Epithelial cell of esophagus (primary cell): Measurements from ENCODE around the gene NFX1.

Experiments used
- DNase-seq: peaks from one replicate; pipeline ENCODE4 v3.0.0; 2010; ENCODE audit warnings: low read depth
- H3K4me3 ChIP-seq: 2 replicates; pipeline ENCODE4 v1.5.1; 2011; ENCODE audit warnings: mild to moderate bottlenecking, low read length, control low read depth
- CTCF ChIP-seq: IDR thresholded peaks from 2 replicates; pipeline ENCODE4 v1.5.1; 2011; ENCODE audit warnings: low read depth, mild to moderate bottlenecking, low read length, control low read depth, inconsistent platforms; ENCODE audit not compliant: insufficient read depth; ENCODE audit errors: missing control alignments

Gene NFX1

GRCh38 chr9:33403941-33404787 lies 113.8 kb downstream of the NFX1 start:
- H3K4me3 ChIP-seq: no peak overlapping the region
- DNase-seq: no peak
- TF ChIP-seq CTCF: no peak

DNA sequence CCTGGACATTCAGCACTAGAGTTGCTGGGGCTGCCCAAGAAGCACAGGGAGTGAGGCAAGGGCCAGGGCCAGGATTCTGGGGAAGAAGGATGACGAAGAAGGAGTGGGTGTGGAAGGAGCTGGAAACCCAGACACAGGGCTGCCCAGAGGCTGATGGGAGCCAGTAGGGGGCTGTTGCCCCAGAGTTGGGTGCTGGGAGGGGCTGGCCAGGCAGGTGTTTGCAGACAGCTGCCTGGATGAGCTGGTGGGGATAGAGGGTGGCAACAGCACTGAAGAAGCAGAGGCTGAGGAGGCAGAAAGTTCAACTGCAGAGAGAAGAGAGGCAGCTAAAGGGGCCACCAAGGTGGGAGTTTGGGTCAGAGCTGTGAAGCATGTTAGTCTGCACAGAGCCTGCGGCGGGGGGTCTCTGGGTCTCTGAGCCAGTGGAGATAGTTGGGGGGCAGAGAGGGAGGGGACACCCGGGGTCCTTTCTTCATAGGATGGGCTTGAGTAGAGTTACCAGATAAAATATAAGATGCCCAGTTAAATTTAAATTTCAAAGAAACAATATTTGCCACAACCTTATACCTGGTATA lies 114.6 kb downstream of the NFX1 start:
- TF ChIP-seq CTCF: peak; percentile 1
- H3K4me3 ChIP-seq: no peak overlapping the region
- no peak for DNase-seq

DNA sequence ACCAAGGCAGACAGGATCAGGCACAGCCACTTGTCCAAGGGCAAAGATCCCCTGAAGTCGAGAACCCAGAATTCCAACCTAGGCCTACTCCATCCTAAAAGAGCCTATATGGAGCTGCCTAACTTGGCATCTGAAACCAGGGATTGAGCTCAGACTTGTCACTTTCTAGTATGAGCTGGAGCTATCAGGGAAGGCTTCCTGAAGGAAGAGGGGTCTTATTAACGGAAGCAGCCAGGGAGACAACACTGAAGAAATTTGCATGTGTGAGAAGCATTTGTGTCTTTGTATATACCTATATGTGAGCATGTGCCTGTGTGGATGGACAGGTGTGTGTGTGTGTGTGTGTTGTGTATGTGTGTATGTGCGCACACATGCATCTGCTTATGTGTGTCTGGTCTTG lies 116.7 kb downstream of the NFX1 start:
- no peak overlapping the region for H3K4me3 ChIP-seq
- TF ChIP-seq CTCF: no peak
- no peak for DNase-seq

GRCh38 chr9:33408087-33408486 lies 117.8 kb downstream of the NFX1 start:
- TF ChIP-seq CTCF: no peak
- no peak overlapping the region for H3K4me3 ChIP-seq
- peak; percentile 76 for DNase-seq

- no peak for DNase-seq
- no peak overlapping the region for H3K4me3 ChIP-seq
- no peak for TF ChIP-seq CTCF
These were observed 124.0 kb downstream of the NFX1 start for GRCh38 chr9:33414268-33414667.

GRCh38 chr9:33414889-33415500 lies 124.7 kb downstream of the NFX1 start:
- no peak for TF ChIP-seq CTCF
- DNase-seq: peak; percentile 25
- H3K4me3 ChIP-seq: no peak overlapping the region
